HEK293T (cell line): ENCODE measurements around the gene GPS1.

Experiments
- CTCF ChIA-PET: fragments of 350-600 bp; formaldehyde crosslinking; extraction: SDS; loops from one replicate; lab custom pipeline; 2021; ENCODE audit warnings: antibody characterized with exemption, inconsistent platforms; lab: Yijun Ruan, JAX
- POLR2A ChIA-PET: fragments of 350-600 bp; formaldehyde crosslinking; extraction: SDS; loops from one replicate; lab custom pipeline; 2020; ENCODE audit warnings: antibody characterized with exemption, inconsistent platforms; lab: Yijun Ruan, JAX
- DNase-seq: peaks from one replicate; pipeline ENCODE4 v3.0.0; 2012; ENCODE audit warnings: mixed read lengths; ENCODE audit errors: extremely low spot score
- ARNT ChIP-seq: fragments of 450-650 bp; IDR thresholded peaks from 2 replicates; pipeline ENCODE4 v1.6.1; 2017; ENCODE audit warnings: mild to moderate bottlenecking
- BHLHE40 ChIP-seq: fragments of 450-650 bp; IDR thresholded peaks from 2 replicates; pipeline ENCODE4 v1.6.1; 2016; ENCODE audit warnings: mild to moderate bottlenecking, moderate library complexity, borderline replicate concordance
- CTBP1 ChIP-seq: fragments of 450-650 bp; IDR thresholded peaks from 2 replicates; pipeline ENCODE4 v1.6.1; 2016; ENCODE audit warnings: borderline replicate concordance
- ELF4 ChIP-seq: fragments of 450-650 bp; IDR thresholded peaks from 2 replicates; pipeline ENCODE4 v1.6.1; 2017; ENCODE audit warnings: antibody characterized with exemption
- FOXA1 ChIP-seq: fragments of 450-650 bp; IDR thresholded peaks from 2 replicates; pipeline ENCODE4 v1.6.1; 2016; ENCODE audit warnings: mild to moderate bottlenecking
- FOXK2 ChIP-seq: fragments of 450-650 bp; IDR thresholded peaks from 2 replicates; pipeline ENCODE4 v1.6.1; 2016; ENCODE audit warnings: mild to moderate bottlenecking
- FOXM1 ChIP-seq: fragments of 450-650 bp; IDR thresholded peaks from 2 replicates; pipeline ENCODE4 v1.6.1; 2017; ENCODE audit warnings: mild to moderate bottlenecking, borderline replicate concordance
- HDGF ChIP-seq: fragments of 450-650 bp; IDR thresholded peaks from 2 replicates; pipeline ENCODE4 v1.6.1; 2017; ENCODE audit warnings: antibody characterized with exemption, borderline replicate concordance
- L3MBTL2 ChIP-seq: fragments of 450-650 bp; conservative IDR thresholded peaks from 2 replicates; pipeline ENCODE4 v1.6.1; 2016; ENCODE audit warnings: mild to moderate bottlenecking
- LEF1 ChIP-seq: fragments of 450-650 bp; IDR thresholded peaks from 2 replicates; pipeline ENCODE4 v1.6.1; 2017; ENCODE audit warnings: mild to moderate bottlenecking, borderline replicate concordance
- NFRKB ChIP-seq: fragments of 450-650 bp; IDR thresholded peaks from 2 replicates; pipeline ENCODE4 v1.6.1; 2016; ENCODE audit warnings: mild to moderate bottlenecking, moderate library complexity
- PKNOX1 ChIP-seq: fragments of 450-650 bp; IDR thresholded peaks from 2 replicates; pipeline ENCODE4 v1.6.1; 2016
- SP1 ChIP-seq: fragments of 450-650 bp; IDR thresholded peaks from 2 replicates; pipeline ENCODE4 v1.6.1; 2017
- SUZ12 ChIP-seq: fragments of 450-650 bp; IDR thresholded peaks from 2 replicates; pipeline ENCODE4 v1.6.1; 2016; ENCODE audit warnings: mild to moderate bottlenecking
- TARDBP ChIP-seq: fragments of 450-650 bp; IDR thresholded peaks from 2 replicates; pipeline ENCODE4 v1.6.1; 2016
- ZNF384 ChIP-seq: fragments of 450-650 bp; IDR thresholded peaks from 2 replicates; pipeline ENCODE4 v1.6.1; 2016

Gene GPS1

GRCh38 chr17:82092628-82092994 lies 40.9 kb downstream of the GPS1 start:
- no peak for DNase-seq
- ChIA-PET POLR2A (no interaction called here), CTCF (no interaction called here)
- no peak for TF ChIP-seq ARNT
- TF ChIP-seq BHLHE40 = no peak
- no peak for TF ChIP-seq ZNF384
- no peak for TF ChIP-seq CTBP1
- TF ChIP-seq FOXM1 = no peak
- TF ChIP-seq PKNOX1 = no peak
- no peak for TF ChIP-seq HDGF
- no peak for TF ChIP-seq ELF4
- TF ChIP-seq SUZ12 = no peak
- no peak for TF ChIP-seq FOXA1
- no peak for TF ChIP-seq SP1

GRCh38 chr17:82092995-82093751 lies 41.5 kb downstream of the GPS1 start:
- ChIA-PET POLR2A (no interaction called here), CTCF (no interaction called here)
- TF ChIP-seq HDGF (no peak), LEF1 (no peak), FOXM1 (no peak), SP1 (no peak)
- no peak for DNase-seq

DNA sequence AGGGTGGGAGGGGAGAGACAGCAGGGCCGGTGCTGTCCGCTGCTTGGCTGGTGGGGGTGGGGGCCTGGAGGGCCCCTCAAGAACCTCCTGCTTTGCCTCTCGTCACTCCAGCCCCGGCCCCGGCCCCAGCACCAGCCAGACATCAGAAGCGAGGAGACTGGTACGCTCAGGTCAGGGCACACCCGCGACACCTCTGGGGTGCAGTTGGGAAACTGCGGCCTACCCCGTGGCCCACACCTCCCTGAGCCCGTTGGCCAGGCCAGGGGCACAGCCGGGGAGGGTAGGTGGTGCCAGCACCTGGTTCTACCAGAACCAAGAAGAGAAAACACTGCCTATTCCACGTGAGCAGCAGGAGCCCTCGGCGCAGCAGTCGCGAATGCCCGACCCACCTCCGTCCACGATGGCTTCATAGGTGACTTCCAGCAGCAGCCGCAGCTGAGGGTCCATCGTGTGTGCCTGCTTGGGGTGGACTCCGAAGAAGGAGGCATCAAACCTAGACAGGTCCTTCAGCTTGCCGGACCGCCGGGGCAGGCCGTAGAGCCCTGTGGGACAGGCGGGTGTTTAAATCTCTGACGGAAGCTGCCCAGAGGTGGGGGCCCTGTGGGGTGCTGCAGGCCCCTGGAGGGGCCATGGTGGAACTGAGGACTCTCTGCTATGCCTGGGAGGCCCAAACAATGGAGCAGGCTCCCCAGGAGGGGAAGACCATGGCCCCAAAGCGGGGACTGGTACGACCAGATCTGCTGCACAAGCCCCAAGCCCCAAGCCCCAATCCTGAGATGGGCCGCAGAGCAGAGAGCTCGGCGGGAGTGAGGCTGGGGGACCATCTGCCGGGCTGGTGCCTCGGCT lies 43.5 kb downstream of the GPS1 start:
- DNase-seq = no peak
- TF ChIP-seq ELF4 (no peak), CTBP1 (no peak)
- ChIA-PET CTCF (no interaction called here), POLR2A (interaction anchor here (0.8 to 1.5 kb wide), 4 partner anchors 10 to 262 kb away, joined by 3 read pairs; partner anchors contain the start of genes DUS1L and MCRIP1)

- ChIA-PET CTCF (no interaction called here), POLR2A (interaction anchor here (0.8 to 1.5 kb wide), 6 partner anchors 11 to 263 kb away, joined by 3 read pairs; partner anchors contain the start of genes DUS1L and MCRIP1)
- TF ChIP-seq BHLHE40 (no peak), SUZ12 (no peak), NFRKB (no peak), CTBP1 (no peak), L3MBTL2 (no peak), ZNF384 (no peak), SP1 (no peak), HDGF (no peak), FOXM1 (no peak), ELF4 (no peak), PKNOX1 (no peak), TARDBP (no peak), ARNT (no peak), LEF1 (no peak), FOXA1 (no peak), FOXK2 (no peak)
- DNase-seq = no peak
These were observed 44.3 kb downstream of the GPS1 start for GRCh38 chr17:82095777-82096708.

GRCh38 chr17:82096709-82097183 lies 45.0 kb downstream of the GPS1 start:
- CTCF ChIA-PET = no interaction called here

More at GRCh38 chr17:82096709-82097183, 45.0 kb downstream of the GPS1 start:
- TF ChIP-seq BHLHE40 (no peak), L3MBTL2 (no peak), TARDBP (no peak)
- POLR2A ChIA-PET = interaction anchor here (0.6 to 4.1 kb wide), 6 partner anchors 10 to 69 kb away, joined by 3 to 34 read pairs (median 3); partner anchors contain the start of genes DUS1L and RAC3
- DNase-seq = no peak
